Sigmoid colon (tissue), 7 donors: ENCODE results near the gene SLC35F6. TPM values are rescaled to one million over a fixed set of nuclear protein-coding genes. Genes with fewer than 3 reads are reported as not detected.

Experiments
- DNase-seq: peaks from one replicate; pipeline ENCODE4 v3.0.0-alpha.2; 2019
- H3K27ac ChIP-seq, 4 donors: fragments of 200-600 bp; sonication (generic); one replicate each; pipeline ENCODE4 v1.5.1; 2016 to 2019; ENCODE audit warnings: mild to moderate bottlenecking in 1 of 4
- H3K27me3 ChIP-seq, 3 donors: fragments of 200-600 bp; sonication (generic); one replicate each; pipeline ENCODE4 v1.5.1; 2019; ENCODE audit warnings: mild to moderate bottlenecking in 1 of 3
- H3K36me3 ChIP-seq, 4 donors: fragments of 200-600 bp; sonication (generic); one replicate each; pipeline ENCODE4 v1.5.1; 2016 to 2019
- H3K4me1 ChIP-seq, 4 donors: fragments of 200-600 bp; sonication (generic); one replicate each; pipeline ENCODE4 v1.5.1; 2017 to 2019
- H3K4me3 ChIP-seq, 4 donors: fragments of 200-600 bp; sonication (generic); one replicate each; pipeline ENCODE4 v1.5.1; 2017 to 2019; ENCODE audit warnings: mild to moderate bottlenecking in 2 of 4, moderate library complexity in 1 of 4
- H3K9me3 ChIP-seq, 4 donors: fragments of 200-600 bp in 3 of 4; sonication (generic) in 3 of 4; one replicate each; pipeline versions ENCODE4 v1.5.1 to v1.6.1; 2013 to 2019
- EP300 ChIP-seq, 4 donors: sonication (generic); formaldehyde crosslinking; IDR thresholded peaks; one replicate each; pipeline ENCODE4 v1.6.1; 2017; ENCODE audit warnings: antibody characterized with exemption in 4 of 4
- POLR2A ChIP-seq, 2 donors: fragments of 450-650 bp; IDR thresholded peaks; one replicate each; pipeline ENCODE4 v1.6.1; 2016; ENCODE audit warnings: antibody characterized with exemption in 2 of 2, mild to moderate bottlenecking in 2 of 2, moderate library complexity in 2 of 2
- POLR2AphosphoS5 ChIP-seq, 4 donors: sonication (generic); formaldehyde crosslinking; IDR thresholded peaks; one replicate each; pipeline ENCODE4 v1.6.1; 2017; ENCODE audit warnings: antibody characterized with exemption in 4 of 4
- WGBS, 2 donors: extraction: QIAGEN DNeasy Blood & Tissue Kit; methylation state at CpG; one replicate each; pipeline ENCODE4 v1.1.7; 2013; 5-methylcytosine and 5-hydroxymethylcytosine counted together
- intact Hi-C: fragments of 100-400 bp; cut with DNase I; formaldehyde crosslinking; loops from one replicate; pipeline ENCODE4 v1.15.1; 2023
- polyA plus RNA-seq, 3 donors: library from polyadenylated mRNA; stranded (reverse); fragments of 200-250 nt; gene quantifications; one replicate each; pipeline ENCODE4 v1.2.3, GENCODE V29; 2013
- total RNA-seq, 4 donors: library from RNA; depleted of rRNA; stranded (reverse); fragments of >200 nt; gene quantifications; one replicate each; pipeline ENCODE4 v1.1.0, GENCODE V29; 2016
- TF ChIP-seq, protein P1 (sequence below), 4 experiments: fragments of 450-650 bp in 3 of 4; fragments of 200-600 bp in 1 of 4; IDR thresholded peaks; one replicate each; pipeline ENCODE4 v1.5.1; 2016 to 2019; ENCODE audit warnings: antibody characterized with exemption in 4 of 4, mild to moderate bottlenecking in 3 of 4, moderate library complexity in 2 of 4
- donor health status: healthy with polysubstance abuse.
- donor health status: Bipolar disorder and iron deficiency.
- donor health status: healthy.

Gene SLC35F6
- total and polyA plus RNA-seq, 7 donors = 4.2 to 27.4 (median 23.1) TPM

- intact Hi-C loops = no loop called here
- Histone ChIP-seq H3K4me1 (peaks cover 0 to 67% (median 60%) of the 10 kb centered on the region in 4 donors), H3K4me3 (no peak overlapping the region), H3K27ac (peak overlapping the region in 1 of 4 donors; percentile 87), H3K27me3 (no peaks in the 10 kb centered on the region), H3K36me3 (no peaks in the 10 kb centered on the region), H3K9me3 (no peaks in the 10 kb centered on the region)
- TF ChIP-seq POLR2AphosphoS5 (IDR thresholded peaks at IDR 0.05) = no peak
- TF ChIP-seq EP300 (IDR thresholded peaks at IDR 0.05) = no peak
- TF ChIP-seq POLR2A (IDR thresholded peaks at IDR 0.05) = no peak
- TF ChIP-seq, protein P1, sequence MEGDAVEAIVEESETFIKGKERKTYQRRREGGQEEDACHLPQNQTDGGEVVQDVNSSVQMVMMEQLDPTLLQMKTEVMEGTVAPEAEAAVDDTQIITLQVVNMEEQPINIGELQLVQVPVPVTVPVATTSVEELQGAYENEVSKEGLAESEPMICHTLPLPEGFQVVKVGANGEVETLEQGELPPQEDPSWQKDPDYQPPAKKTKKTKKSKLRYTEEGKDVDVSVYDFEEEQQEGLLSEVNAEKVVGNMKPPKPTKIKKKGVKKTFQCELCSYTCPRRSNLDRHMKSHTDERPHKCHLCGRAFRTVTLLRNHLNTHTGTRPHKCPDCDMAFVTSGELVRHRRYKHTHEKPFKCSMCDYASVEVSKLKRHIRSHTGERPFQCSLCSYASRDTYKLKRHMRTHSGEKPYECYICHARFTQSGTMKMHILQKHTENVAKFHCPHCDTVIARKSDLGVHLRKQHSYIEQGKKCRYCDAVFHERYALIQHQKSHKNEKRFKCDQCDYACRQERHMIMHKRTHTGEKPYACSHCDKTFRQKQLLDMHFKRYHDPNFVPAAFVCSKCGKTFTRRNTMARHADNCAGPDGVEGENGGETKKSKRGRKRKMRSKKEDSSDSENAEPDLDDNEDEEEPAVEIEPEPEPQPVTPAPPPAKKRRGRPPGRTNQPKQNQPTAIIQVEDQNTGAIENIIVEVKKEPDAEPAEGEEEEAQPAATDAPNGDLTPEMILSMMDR (IDR thresholded peaks at IDR 0.05) = no peak
- 89 to 90% methylated on average over 1 of the region's 1 CpG for WGBS, 2 donors
- no peak for DNase-seq
Observed at GRCh38 chr2:26722328-26722727, 41.8 kb upstream of the SLC35F6 start.

- no peaks in the 10 kb centered on the region for H3K27me3 ChIP-seq
- no peak overlapping the region for H3K4me3 ChIP-seq
- peaks cover 0 to 67% (median 60%) of the 10 kb centered on the region in 4 donors for H3K4me1 ChIP-seq
- peak overlapping the region in 3 of 4 donors; percentile 4 to 66 (median 16) for H3K27ac ChIP-seq
- intact Hi-C loops = no loop called here
- no peak for DNase-seq
- no peaks in the 10 kb centered on the region for H3K9me3 ChIP-seq
- 83 to 96% methylated on average over 1 of the region's 1 CpG for whole genome bisulfite sequencing, 2 donors
- H3K36me3 ChIP-seq = no peaks in the 10 kb centered on the region
- no peak for TF ChIP-seq POLR2A (IDR thresholded peaks at IDR 0.05)
Observed at GRCh38 chr2:26722911-26723310, 41.2 kb upstream of the SLC35F6 start.

GRCh38 chr2:26723475-26723874 is 40.6 kb upstream of the SLC35F6 start:
- WGBS, 2 donors = 76 to 88% methylated on average over 3 of the region's 3 CpGs
- DNase-seq = no peak
- Histone ChIP-seq H3K36me3 (no peaks in the 10 kb centered on the region), H3K9me3 (no peaks in the 10 kb centered on the region), H3K27me3 (no peaks in the 10 kb centered on the region), H3K4me1 (peaks cover 0 to 66% (median 58%) of the 10 kb centered on the region in 4 donors), H3K27ac (peak overlapping the region; percentile 0 to 75 (median 41)), H3K4me3 (no peak overlapping the region)
- intact Hi-C loops = no loop called here
- TF ChIP-seq EP300 (IDR thresholded peaks at IDR 0.05) (no peak), POLR2AphosphoS5 (IDR thresholded peaks at IDR 0.05) (no peak), POLR2A (IDR thresholded peaks at IDR 0.05) (no peak)
- TF ChIP-seq, protein P1 (IDR thresholded peaks at IDR 0.05) = no peak

DNA sequence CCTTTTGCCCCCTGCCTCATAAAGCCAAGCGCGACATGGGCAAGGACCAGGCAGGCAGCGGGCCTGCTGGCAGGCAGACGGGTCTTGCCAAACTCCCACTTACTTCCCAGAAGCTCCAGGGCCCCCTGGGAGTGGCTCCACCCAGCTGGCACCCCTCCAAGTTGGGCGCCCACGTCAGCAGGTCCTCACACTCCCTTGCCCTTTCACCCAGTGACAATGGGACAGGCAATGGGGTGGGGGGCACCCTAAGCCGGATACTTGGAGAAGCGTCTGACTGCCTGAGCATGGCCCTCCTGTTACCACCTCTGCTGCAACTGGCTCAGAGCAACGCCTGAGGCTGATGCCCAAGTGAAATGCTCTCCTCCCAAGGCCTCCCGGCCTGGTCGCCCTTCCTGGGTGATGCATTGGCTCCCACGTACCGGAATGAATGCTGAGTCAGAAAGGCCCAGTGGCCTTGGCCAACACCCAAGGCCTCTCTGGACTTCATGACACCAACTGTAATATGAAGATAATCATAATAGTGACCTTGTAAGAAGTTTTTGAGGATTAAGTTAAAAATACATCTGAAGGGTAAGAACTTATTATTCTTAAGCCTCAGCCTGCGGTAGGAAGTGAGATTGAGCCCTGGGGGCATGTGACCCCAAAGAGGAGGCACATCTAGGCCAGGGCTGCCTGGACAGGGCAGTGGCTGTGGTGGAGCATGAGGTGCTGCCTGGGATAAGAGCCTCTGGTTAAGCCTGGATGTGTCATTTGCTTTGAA is 39.9 kb upstream of the SLC35F6 start:
- H3K4me3 ChIP-seq = no peak overlapping the region
- peaks cover 0 to 59% (median 53%) of the 10 kb centered on the region in 4 donors for H3K4me1 ChIP-seq
- H3K27me3 ChIP-seq = no peaks in the 10 kb centered on the region
- no peaks in the 10 kb centered on the region for H3K36me3 ChIP-seq
- TF ChIP-seq POLR2AphosphoS5 (IDR thresholded peaks at IDR 0.05) (peak in 3 of 4 donors; percentile 39 to 64 (median 40)), EP300 (IDR thresholded peaks at IDR 0.05) (no peak)
- TF ChIP-seq, protein P1 (IDR thresholded peaks at IDR 0.05) = no peak
- peak overlapping the region; percentile 0 to 75 (median 41) for H3K27ac ChIP-seq
- intact Hi-C loops = loop anchor here (2.0 kb wide), 1 partner anchor 33 kb away; no protein-coding TSS in a partner anchor
- WGBS, 2 donors = 20 to 65% methylated on average over 14 of the region's 14 CpGs
- DNase-seq = peak; percentile 86
- no peaks in the 10 kb centered on the region for H3K9me3 ChIP-seq

DNA sequence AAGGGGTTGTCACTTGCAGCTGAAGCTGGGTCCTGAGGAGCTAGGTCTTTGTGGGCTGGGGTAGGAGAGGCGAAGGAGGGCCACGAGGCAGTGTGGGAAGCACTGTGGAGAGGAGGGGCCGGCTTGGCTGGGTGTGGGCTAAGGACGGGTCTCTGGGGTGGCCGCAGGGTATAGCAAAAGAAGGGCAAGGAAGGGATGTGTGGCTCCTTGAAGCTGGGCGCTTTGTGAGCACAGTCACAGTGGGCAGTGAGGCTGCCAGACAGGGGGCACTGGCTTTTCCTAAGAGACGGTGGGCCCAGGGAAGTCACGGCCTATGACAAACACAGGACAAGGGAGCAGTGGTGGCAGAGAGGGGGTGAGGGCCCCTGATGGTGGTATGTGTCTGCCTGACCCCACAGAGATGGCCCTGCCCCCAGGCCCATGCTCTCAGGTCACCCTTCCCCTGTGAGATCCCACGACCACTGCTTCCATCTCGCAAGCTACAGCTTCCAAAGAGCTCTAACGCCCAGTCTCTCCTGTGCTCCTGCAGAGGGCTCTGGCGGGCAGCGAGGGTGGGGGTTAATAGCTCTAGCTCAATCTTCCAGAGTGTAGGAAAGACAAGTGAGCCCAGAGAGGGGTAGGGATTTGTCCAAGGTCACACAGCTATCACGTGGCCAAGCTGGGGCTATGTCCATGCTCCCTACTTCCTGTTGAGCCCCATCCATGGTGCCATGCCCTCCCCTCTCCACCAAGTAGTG is 39.1 kb upstream of the SLC35F6 start:
- no peaks in the 10 kb centered on the region for H3K27me3 ChIP-seq
- no peak overlapping the region for H3K4me3 ChIP-seq
- no peaks in the 10 kb centered on the region for H3K36me3 ChIP-seq
- intact Hi-C loops = loop anchor here (2.0 kb wide), 1 partner anchor 34 kb away; no protein-coding TSS in a partner anchor
- peaks cover 0 to 51% (median 45%) of the 10 kb centered on the region in 4 donors for H3K4me1 ChIP-seq
- no peaks in the 10 kb centered on the region for H3K9me3 ChIP-seq
- no peak for DNase-seq
- TF ChIP-seq POLR2A (IDR thresholded peaks at IDR 0.05) (no peak), EP300 (IDR thresholded peaks at IDR 0.05) (no peak), POLR2AphosphoS5 (IDR thresholded peaks at IDR 0.05) (no peak)
- TF ChIP-seq, protein P1 (IDR thresholded peaks at IDR 0.05) = no peak
- WGBS, 2 donors = 87 to 88% methylated on average over 14 of the region's 14 CpGs
- peak overlapping the region; percentile 0 to 75 (median 41) for H3K27ac ChIP-seq
